ENCODE results near the gene NUP160.
"Not testable (repeated sequence)": the region's sequence is repeated elsewhere in the genome, so short reads cannot be mapped to it uniquely, and the experiment has no call there.

The NUP160 gene

GRCh38 chr11:47879259-47880158 is 31.4 kb upstream of the NUP160 start:
- Histone ChIP-seq H3K9me3 (ENCODE audit: control insufficient read depth, insufficient read depth, low read length) (peaks cover 4% of the 10 kb centered on the region), H3K27me3 (ENCODE audit: control insufficient read depth, insufficient read depth, low read length) (no peaks in the 10 kb centered on the region), H3K9ac (ENCODE audit: low read depth, low read length) (no peak overlapping the region), H3K4me1 (ENCODE audit: control insufficient read depth, insufficient read depth, low read length) (no peaks in the 10 kb centered on the region), H3K4me3 (ENCODE audit: low read depth, low read length) (no peak overlapping the region), H3K36me3 (ENCODE audit: control insufficient read depth, insufficient read depth, low read length) (no peaks in the 10 kb centered on the region)

- H3K9ac ChIP-seq (ENCODE audit: low read depth, low read length); H3K4me1 ChIP-seq (ENCODE audit: control insufficient read depth, insufficient read depth, low read length); H3K9me3 ChIP-seq (ENCODE audit: control insufficient read depth, insufficient read depth, low read length); H3K4me3 ChIP-seq (ENCODE audit: low read depth, low read length); H3K27me3 ChIP-seq (ENCODE audit: control insufficient read depth, insufficient read depth, low read length); H3K36me3 ChIP-seq (ENCODE audit: control insufficient read depth, insufficient read depth, low read length): not testable (repeated sequence)
Measured at GRCh38 chr11:47875858-47876257, 27.7 kb upstream of the NUP160 start.

GRCh38 chr11:47870404-47870803 is 22.3 kb upstream of the NUP160 start:
- Histone ChIP-seq H3K4me3 (ENCODE audit: low read depth, low read length) (no peak overlapping the region), H3K9ac (ENCODE audit: low read depth, low read length) (no peak overlapping the region), H3K36me3 (ENCODE audit: control insufficient read depth, insufficient read depth, low read length) (no peaks in the 10 kb centered on the region), H3K9me3 (ENCODE audit: control insufficient read depth, insufficient read depth, low read length) (peaks cover 2% of the 10 kb centered on the region), H3K27me3 (ENCODE audit: control insufficient read depth, insufficient read depth, low read length) (no peaks in the 10 kb centered on the region), H3K4me1 (ENCODE audit: control insufficient read depth, insufficient read depth, low read length) (no peaks in the 10 kb centered on the region)

GRCh38 chr11:47869544-47870393 is 21.6 kb upstream of the NUP160 start:
- H3K4me3 ChIP-seq (ENCODE audit: low read depth, low read length) = no peak overlapping the region
- H3K36me3 ChIP-seq (ENCODE audit: control insufficient read depth, insufficient read depth, low read length) = no peaks in the 10 kb centered on the region
- no peak overlapping the region for H3K9ac ChIP-seq (ENCODE audit: low read depth, low read length)
- no peaks in the 10 kb centered on the region for H3K27me3 ChIP-seq (ENCODE audit: control insufficient read depth, insufficient read depth, low read length)
- H3K4me1 ChIP-seq (ENCODE audit: control insufficient read depth, insufficient read depth, low read length) = no peaks in the 10 kb centered on the region
- H3K9me3 ChIP-seq (ENCODE audit: control insufficient read depth, insufficient read depth, low read length) = no peaks in the 10 kb centered on the region

- no peak overlapping the region for H3K4me3 ChIP-seq (ENCODE audit: low read depth, low read length)
- H3K36me3 ChIP-seq (ENCODE audit: control insufficient read depth, insufficient read depth, low read length) = no peaks in the 10 kb centered on the region
- H3K9me3 ChIP-seq (ENCODE audit: control insufficient read depth, insufficient read depth, low read length) = no peaks in the 10 kb centered on the region
- H3K9ac ChIP-seq (ENCODE audit: low read depth, low read length) = no peak overlapping the region
- H3K4me1 ChIP-seq (ENCODE audit: control insufficient read depth, insufficient read depth, low read length) = no peaks in the 10 kb centered on the region
- H3K27me3 ChIP-seq (ENCODE audit: control insufficient read depth, insufficient read depth, low read length) = no peaks in the 10 kb centered on the region
Measured at GRCh38 chr11:47867823-47868222, 19.7 kb upstream of the NUP160 start.

GRCh38 chr11:47866892-47867291 is 18.7 kb upstream of the NUP160 start:
- not testable (repeated sequence) for H3K27me3 ChIP-seq (ENCODE audit: control insufficient read depth, insufficient read depth, low read length); H3K4me3 ChIP-seq (ENCODE audit: low read depth, low read length); H3K4me1 ChIP-seq (ENCODE audit: control insufficient read depth, insufficient read depth, low read length); H3K36me3 ChIP-seq (ENCODE audit: control insufficient read depth, insufficient read depth, low read length); H3K9me3 ChIP-seq (ENCODE audit: control insufficient read depth, insufficient read depth, low read length); H3K9ac ChIP-seq (ENCODE audit: low read depth, low read length)

GRCh38 chr11:47864901-47865300 is 16.8 kb upstream of the NUP160 start:
- no peak overlapping the region for H3K9ac ChIP-seq (ENCODE audit: low read depth, low read length)
- no peaks in the 10 kb centered on the region for H3K36me3 ChIP-seq (ENCODE audit: control insufficient read depth, insufficient read depth, low read length)
- no peaks in the 10 kb centered on the region for H3K4me1 ChIP-seq (ENCODE audit: control insufficient read depth, insufficient read depth, low read length)
- no peaks in the 10 kb centered on the region for H3K9me3 ChIP-seq (ENCODE audit: control insufficient read depth, insufficient read depth, low read length)
- H3K27me3 ChIP-seq (ENCODE audit: control insufficient read depth, insufficient read depth, low read length) = no peaks in the 10 kb centered on the region
- no peak overlapping the region for H3K4me3 ChIP-seq (ENCODE audit: low read depth, low read length)

- H3K4me3 ChIP-seq (ENCODE audit: low read depth, low read length) = no peak overlapping the region
- no peaks in the 10 kb centered on the region for H3K36me3 ChIP-seq (ENCODE audit: control insufficient read depth, insufficient read depth, low read length)
- no peaks in the 10 kb centered on the region for H3K27me3 ChIP-seq (ENCODE audit: control insufficient read depth, insufficient read depth, low read length)
- H3K9me3 ChIP-seq (ENCODE audit: control insufficient read depth, insufficient read depth, low read length) = no peaks in the 10 kb centered on the region
- no peak overlapping the region for H3K9ac ChIP-seq (ENCODE audit: low read depth, low read length)
- no peaks in the 10 kb centered on the region for H3K4me1 ChIP-seq (ENCODE audit: control insufficient read depth, insufficient read depth, low read length)
Measured at GRCh38 chr11:47863898-47864430, 15.8 kb upstream of the NUP160 start.

- Histone ChIP-seq H3K27me3 (ENCODE audit: control insufficient read depth, insufficient read depth, low read length) (no peaks in the 10 kb centered on the region), H3K9ac (ENCODE audit: low read depth, low read length) (no peak overlapping the region), H3K36me3 (ENCODE audit: control insufficient read depth, insufficient read depth, low read length) (no peaks in the 10 kb centered on the region), H3K9me3 (ENCODE audit: control insufficient read depth, insufficient read depth, low read length) (no peaks in the 10 kb centered on the region), H3K4me1 (ENCODE audit: control insufficient read depth, insufficient read depth, low read length) (no peaks in the 10 kb centered on the region), H3K4me3 (ENCODE audit: low read depth, low read length) (no peak overlapping the region)
Measured at GRCh38 chr11:47863189-47863897, 15.2 kb upstream of the NUP160 start.

GRCh38 chr11:47861728-47862127 is 13.6 kb upstream of the NUP160 start:
- no peaks in the 10 kb centered on the region for H3K4me1 ChIP-seq (ENCODE audit: control insufficient read depth, insufficient read depth, low read length)
- H3K27me3 ChIP-seq (ENCODE audit: control insufficient read depth, insufficient read depth, low read length) = no peaks in the 10 kb centered on the region
- no peak overlapping the region for H3K9ac ChIP-seq (ENCODE audit: low read depth, low read length)
- H3K36me3 ChIP-seq (ENCODE audit: control insufficient read depth, insufficient read depth, low read length) = no peaks in the 10 kb centered on the region
- no peak overlapping the region for H3K4me3 ChIP-seq (ENCODE audit: low read depth, low read length)
- H3K9me3 ChIP-seq (ENCODE audit: control insufficient read depth, insufficient read depth, low read length) = no peaks in the 10 kb centered on the region

- no peak overlapping the region for H3K4me3 ChIP-seq (ENCODE audit: low read depth, low read length)
- no peaks in the 10 kb centered on the region for H3K27me3 ChIP-seq (ENCODE audit: control insufficient read depth, insufficient read depth, low read length)
- H3K4me1 ChIP-seq (ENCODE audit: control insufficient read depth, insufficient read depth, low read length) = no peaks in the 10 kb centered on the region
- H3K9me3 ChIP-seq (ENCODE audit: control insufficient read depth, insufficient read depth, low read length) = no peaks in the 10 kb centered on the region
- H3K36me3 ChIP-seq (ENCODE audit: control insufficient read depth, insufficient read depth, low read length) = no peaks in the 10 kb centered on the region
- no peak overlapping the region for H3K9ac ChIP-seq (ENCODE audit: low read depth, low read length)
Measured at GRCh38 chr11:47860536-47860935, 12.4 kb upstream of the NUP160 start.
